GM19328 (cell line): ENCODE results near the gene GNPDA1.

Experiments used
- ATAC-seq: cut with Tn5 transposase; IDR thresholded peaks from one replicate; pipeline ENCODE4 v1.9.1; 2021; ENCODE audit warnings: mild to moderate bottlenecking, moderate library complexity; ENCODE audit not compliant: unreplicated experiment

The GNPDA1 gene

GRCh38 chr5:141995656-141996055 is 17.2 kb downstream of the GNPDA1 start:
- ATAC-seq, result no peak

DNA sequence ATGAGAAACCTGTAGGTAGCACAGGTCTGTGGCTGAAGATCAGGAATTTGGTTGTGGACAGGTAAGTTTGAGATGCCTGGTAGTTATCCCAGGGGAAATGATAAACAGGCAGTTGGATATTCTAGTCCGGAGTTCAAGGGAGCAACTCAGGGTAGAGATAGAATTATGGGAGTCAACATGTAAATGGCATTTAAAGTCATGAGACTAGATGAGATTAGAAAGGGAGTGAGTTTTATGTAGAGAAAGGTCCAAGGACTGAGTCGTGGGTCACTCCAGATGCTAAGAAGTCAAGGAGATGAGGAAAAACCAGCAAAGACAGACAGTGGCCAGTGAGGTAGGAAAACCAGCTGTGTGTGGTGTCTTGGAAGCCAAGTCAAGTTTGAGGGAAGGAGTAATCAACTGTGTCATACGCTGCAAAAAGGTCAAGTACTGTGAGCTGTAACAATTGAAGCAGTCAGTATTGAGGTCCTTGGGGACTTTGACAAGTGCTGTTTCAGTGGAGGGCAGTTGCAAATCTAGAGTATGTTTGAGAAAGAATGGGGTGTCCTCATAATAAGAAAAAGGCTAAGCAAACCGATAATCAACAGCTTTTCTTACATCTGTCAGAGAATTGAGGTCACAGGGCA is 18.2 kb downstream of the GNPDA1 start:
- ATAC-seq, result no peak

- ATAC-seq, result peak; percentile 73
Observed at GRCh38 chr5:141992349-141992963, 20.4 kb downstream of the GNPDA1 start.

DNA sequence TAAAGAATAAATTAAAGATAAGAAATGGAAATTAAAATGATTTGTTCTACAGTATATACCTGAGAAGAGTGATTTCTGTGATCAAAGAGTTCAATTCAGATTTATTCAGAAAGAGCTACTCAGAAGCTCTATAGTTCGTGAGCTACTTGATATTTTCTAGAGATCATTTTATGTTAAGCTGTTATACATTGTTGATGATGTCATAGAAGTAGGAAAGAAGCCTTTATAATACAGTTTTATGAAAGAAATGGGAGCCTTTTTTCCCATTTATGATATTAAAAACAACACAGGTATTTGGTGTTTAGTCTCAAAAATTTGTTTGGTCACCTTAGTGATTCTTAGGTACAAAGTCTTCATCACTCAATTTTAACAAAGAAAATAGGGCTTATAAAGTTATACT is 23.1 kb downstream of the GNPDA1 start:
- ATAC-seq, result no peak

- no peak for ATAC-seq
Observed at GRCh38 chr5:141986072-141986471, 26.8 kb downstream of the GNPDA1 start.

DNA sequence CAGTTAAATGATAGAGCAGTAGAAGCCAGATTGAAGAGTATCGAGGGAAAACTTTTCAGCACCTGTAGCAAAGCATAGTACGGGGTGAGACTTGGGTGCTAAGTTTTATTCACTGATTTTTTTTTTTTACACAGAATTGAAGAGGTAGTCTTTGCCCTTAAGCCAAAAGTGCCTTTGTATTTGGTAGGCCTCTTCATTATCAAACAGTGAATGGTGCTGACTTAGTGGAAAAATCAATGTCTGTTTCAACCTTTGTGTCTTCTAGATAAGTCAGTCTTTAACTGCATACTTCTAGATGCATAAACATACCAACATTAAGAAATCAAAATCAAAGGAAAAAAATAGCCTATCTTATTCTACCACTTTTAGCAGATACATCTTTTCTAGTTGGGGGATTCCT is 30.2 kb downstream of the GNPDA1 start:
- no peak for ATAC-seq

DNA sequence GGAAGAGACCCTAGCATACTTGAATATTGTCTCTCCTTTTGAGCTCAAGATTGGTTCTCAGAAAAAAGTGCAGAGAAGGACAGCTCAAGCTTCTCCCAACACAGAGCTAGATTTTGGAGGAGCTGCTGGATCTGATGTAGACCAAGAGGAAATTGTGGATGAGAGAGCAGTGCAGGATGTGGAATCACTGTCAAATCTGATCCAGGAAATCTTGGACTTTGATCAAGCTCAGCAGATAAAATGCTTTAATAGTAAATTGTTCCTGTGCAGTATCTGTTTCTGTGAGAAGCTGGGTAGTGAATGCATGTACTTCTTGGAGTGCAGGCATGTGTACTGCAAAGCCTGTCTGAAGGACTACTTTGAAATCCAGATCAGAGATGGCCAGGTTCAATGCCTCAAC is 34.4 kb downstream of the GNPDA1 start:
- ATAC-seq, result no peak

DNA sequence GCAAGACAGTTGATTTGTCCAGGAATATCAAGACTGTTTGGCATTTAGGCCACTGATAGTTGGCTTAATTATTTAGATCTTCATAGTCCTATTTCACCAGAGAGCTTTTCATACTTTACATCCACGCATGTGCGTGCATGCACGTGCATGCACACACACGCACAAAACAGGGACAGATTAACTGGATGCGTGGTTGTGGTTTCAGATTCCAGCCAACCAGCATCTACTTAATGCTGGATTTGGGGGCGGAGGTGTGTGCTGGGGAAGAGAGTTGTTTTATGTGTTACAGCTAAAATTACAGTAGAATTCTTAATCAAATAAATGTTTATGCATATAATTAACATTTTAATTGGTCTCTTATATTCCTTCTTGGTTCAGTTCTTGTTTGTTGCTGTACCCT is 36.7 kb downstream of the GNPDA1 start:
- no peak for ATAC-seq

- ATAC-seq, result no peak
Observed at GRCh38 chr5:141973871-141974595, 38.8 kb downstream of the GNPDA1 start.

DNA sequence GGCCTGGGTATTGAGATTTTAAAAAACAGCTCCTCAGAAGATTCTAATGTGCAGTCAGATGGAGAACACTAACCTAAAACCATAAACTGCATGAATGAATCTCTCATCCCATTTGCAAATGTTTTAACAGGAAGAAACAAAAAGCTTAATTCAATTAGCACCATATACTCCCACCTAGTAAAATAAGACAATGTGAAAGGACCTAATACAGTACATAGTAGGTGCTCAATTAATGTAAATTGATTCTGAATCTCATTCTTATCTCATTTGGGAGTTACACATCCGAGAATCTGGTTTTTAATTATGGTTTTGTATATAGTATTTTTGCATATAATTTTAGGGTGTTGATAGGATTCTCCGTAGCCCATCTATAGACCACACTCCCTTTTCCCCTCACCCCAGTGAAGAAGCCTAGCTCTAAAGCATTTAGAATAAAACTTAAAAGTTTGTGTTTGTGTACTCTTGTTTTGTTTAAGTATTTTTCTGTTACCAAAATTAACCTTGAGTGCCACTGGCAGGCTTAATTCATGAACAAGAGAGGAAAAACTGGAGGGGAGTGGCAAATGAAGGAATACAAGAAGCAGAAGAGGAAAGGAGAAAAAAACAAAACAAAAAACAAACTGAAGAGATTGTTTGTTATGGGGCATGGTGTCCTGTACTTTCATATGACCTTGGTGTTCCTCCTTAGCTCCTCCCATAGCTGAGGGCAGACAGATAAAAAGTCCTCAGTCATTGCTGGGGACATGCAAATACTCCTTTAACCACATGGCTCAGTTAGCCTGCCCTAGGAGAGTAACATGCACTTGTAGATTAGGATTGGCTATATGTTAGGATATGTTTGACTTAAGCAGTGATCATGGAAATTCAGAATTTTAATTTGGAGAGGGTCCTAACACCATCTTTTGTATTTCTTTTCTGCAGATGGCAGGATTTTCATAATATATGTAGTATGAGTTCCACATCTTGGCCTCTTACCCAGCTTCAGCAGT is 42.8 kb downstream of the GNPDA1 start:
- ATAC-seq, result peak; percentile 52

- ATAC-seq, result peak; percentile 94
Observed at GRCh38 chr5:141968914-141969608, 43.8 kb downstream of the GNPDA1 start, which contains the start of gene RNF14. TSS of gene RNF14 (plus strand) at chr5:141969105. CDS start at chr5:141973589, 4,484 bp downstream.

DNA sequence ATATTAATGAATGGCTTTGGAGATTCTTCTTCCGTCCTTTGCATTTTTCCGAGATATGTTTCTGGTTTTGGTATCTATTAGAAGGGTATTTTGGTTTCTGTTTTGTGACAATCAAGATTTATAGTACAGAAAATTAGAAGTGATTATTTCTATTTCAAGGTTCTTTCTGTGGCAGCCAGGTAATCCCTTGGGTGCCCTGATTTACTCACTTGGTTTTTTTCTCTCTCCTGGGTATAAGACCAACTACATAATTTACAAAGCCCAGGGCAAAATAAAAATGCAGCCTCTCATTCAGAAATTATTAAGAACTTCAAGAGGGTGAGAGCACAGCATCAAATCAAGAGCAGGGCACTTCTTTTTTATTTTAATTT is 45.9 kb downstream of the GNPDA1 start:
- ATAC-seq, result no peak

DNA sequence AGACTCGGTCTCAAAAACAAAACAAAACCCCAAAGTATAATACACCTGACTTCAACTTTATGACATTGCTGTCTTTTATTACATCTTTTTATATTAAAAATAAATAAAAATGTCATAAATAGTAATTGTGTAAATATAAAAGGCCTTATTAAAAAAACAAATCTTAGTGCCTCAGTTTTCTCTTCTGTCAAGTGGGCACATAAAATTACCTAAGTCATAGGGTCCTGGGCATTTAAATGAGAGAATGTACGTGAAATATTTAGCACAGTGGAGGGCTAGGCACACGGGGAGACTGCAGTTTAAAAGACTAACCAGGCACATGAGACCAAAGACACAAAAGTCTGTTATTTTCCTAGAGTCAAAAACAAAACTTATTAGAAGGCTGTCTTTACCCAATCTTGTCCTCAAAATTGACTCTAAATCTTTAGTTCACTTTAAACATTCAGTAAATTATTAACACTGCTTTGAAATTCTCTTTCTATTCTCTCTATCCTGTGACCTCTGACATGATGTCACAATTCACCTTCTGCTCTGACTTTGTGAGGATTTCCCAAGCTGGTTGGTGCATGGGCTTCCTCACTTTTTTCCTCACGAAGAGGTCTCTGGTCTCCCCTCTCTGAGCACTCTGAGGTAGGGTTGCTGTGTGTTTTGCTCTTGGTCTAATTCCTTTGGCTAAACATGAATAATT is 46.4 kb downstream of the GNPDA1 start:
- no peak for ATAC-seq

- ATAC-seq, result no peak
Observed at GRCh38 chr5:141965071-141965470, 47.8 kb downstream of the GNPDA1 start.

- ATAC-seq, result no peak
Observed at GRCh38 chr5:141963701-141964100, 49.1 kb downstream of the GNPDA1 start.

GRCh38 chr5:141961466-141961865 is 51.4 kb downstream of the GNPDA1 start:
- ATAC-seq, result no peak

- peak; percentile 85 for ATAC-seq
Observed at GRCh38 chr5:141960449-141961323, 52.1 kb downstream of the GNPDA1 start.

DNA sequence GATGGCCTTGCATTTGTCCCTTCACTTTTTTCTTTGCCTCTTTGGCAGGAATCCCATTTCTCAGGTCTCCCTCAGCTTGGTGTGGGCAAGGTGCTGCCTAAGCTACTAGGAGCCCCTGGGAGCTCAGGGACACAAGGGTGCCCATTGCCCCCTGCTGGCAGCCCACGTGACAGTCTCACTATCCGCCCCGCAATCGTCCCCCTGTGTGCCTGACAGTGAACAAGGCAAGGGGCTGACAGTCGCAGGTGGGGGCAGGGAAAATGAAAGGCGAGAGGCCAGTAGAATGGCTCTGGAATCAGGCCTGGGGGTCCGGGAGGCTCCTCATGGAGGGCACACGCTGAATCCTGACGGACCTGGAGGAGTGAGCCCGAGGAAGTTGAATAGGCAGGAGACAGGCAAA is 52.8 kb downstream of the GNPDA1 start:
- ATAC-seq, result no peak
